Osteoblast (primary cell): ENCODE measurements around the gene PKP1. TPM values are rescaled to one million over a fixed set of nuclear protein-coding genes. Genes with fewer than 3 reads are reported as not detected.

Experiments
- DNase-seq: peaks from one replicate; pipeline ENCODE4 v3.0.0; 2011; ENCODE audit warnings: low spot score, mixed read lengths; ENCODE audit not compliant: insufficient read length; ENCODE audit errors: missing footprints
- H2AFZ ChIP-seq: 2 replicates; pipeline ENCODE4 v1.6.0; 2011; ENCODE audit warnings: mild to moderate bottlenecking, low read length
- H3K27ac ChIP-seq: 2 replicates; pipeline ENCODE4 v1.5.1; 2011; ENCODE audit warnings: mild to moderate bottlenecking, low read depth, low read length, moderate library complexity
- H3K27me3 ChIP-seq: 2 replicates; pipeline ENCODE4 v1.6.0; 2012; ENCODE audit warnings: mild to moderate bottlenecking, control low read depth, inconsistent platforms, low read length, moderate library complexity; ENCODE audit not compliant: insufficient read depth
- H3K36me3 ChIP-seq: 2 replicates; pipeline ENCODE4 v1.5.1; 2011; ENCODE audit warnings: mild to moderate bottlenecking, low read length, control low read depth, moderate library complexity; ENCODE audit not compliant: insufficient read depth
- H3K4me1 ChIP-seq: 2 replicates; pipeline ENCODE4 v1.5.1; 2011; ENCODE audit warnings: mild to moderate bottlenecking, low read length, control low read depth, moderate library complexity; ENCODE audit not compliant: insufficient read depth
- H3K4me2 ChIP-seq: 2 replicates; pipeline ENCODE4 v1.6.0; 2011; ENCODE audit warnings: mild to moderate bottlenecking, low read length; ENCODE audit not compliant: insufficient read depth
- H3K4me3 ChIP-seq: fragments of 200-600 bp; sonication (generic); 3 replicates; pipeline ENCODE4 v1.5.1; 2012; ENCODE audit warnings: mild to moderate bottlenecking, low read length, inconsistent platforms; ENCODE audit not compliant: insufficient read depth
- H3K79me2 ChIP-seq: 2 replicates; pipeline ENCODE4 v1.6.0; 2012; ENCODE audit warnings: mild to moderate bottlenecking, low read length, control low read depth, inconsistent platforms; ENCODE audit not compliant: insufficient read depth
- H3K9me3 ChIP-seq: 2 replicates; pipeline ENCODE4 v1.5.1; 2011; ENCODE audit warnings: low read depth, low read length, control low read depth
- H4K20me1 ChIP-seq: 2 replicates; pipeline ENCODE4 v1.6.0; 2012; ENCODE audit warnings: mild to moderate bottlenecking, low read length, control low read depth; ENCODE audit not compliant: insufficient read depth
- CTCF ChIP-seq: IDR thresholded peaks from 2 replicates; pipeline ENCODE4 v1.5.1; 2011; ENCODE audit warnings: mild to moderate bottlenecking, low read depth, low read length, moderate library complexity; ENCODE audit errors: extremely low read depth
- total RNA-seq: library from RNA; depleted of rRNA; stranded (reverse); fragments of >200 nt; gene quantifications from 2 replicates; pipeline ENCODE4 v1.2.3, GENCODE V29; 2012

The PKP1 gene
- total RNA-seq, 1 donor = under 0.01 TPM

GRCh38 chr1:201274616-201275252 lies 8.6 kb upstream of the PKP1 start:
- no peak for TF ChIP-seq CTCF
- H3K4me2 ChIP-seq = no peak overlapping the region
- no peak for DNase-seq

GRCh38 chr1:201275253-201275666 lies 8.0 kb upstream of the PKP1 start:
- Histone ChIP-seq H3K79me2 (no peaks in the 10 kb centered on the region), H3K27ac (peak overlapping the region; percentile 68), H3K36me3 (no peaks in the 10 kb centered on the region), H3K27me3 (no peaks in the 10 kb centered on the region), H3K4me2 (peak overlapping the region; percentile 34), H3K9me3 (no peaks in the 10 kb centered on the region), H2AFZ (no peak overlapping the region), H3K4me1 (peaks cover 16% of the 10 kb centered on the region), H3K4me3 (no peak overlapping the region), H4K20me1 (no peaks in the 10 kb centered on the region)
- no peak for TF ChIP-seq CTCF
- DNase-seq = peak; percentile 95

More at GRCh38 chr1:201274616-201275252, 8.6 kb upstream of the PKP1 start:
- no peaks in the 10 kb centered on the region for H3K36me3 ChIP-seq
- peaks cover 16% of the 10 kb centered on the region for H3K4me1 ChIP-seq
- peak overlapping the region; percentile 54 for H3K27ac ChIP-seq
- H3K79me2 ChIP-seq = no peaks in the 10 kb centered on the region
- H3K9me3 ChIP-seq = no peaks in the 10 kb centered on the region
- no peak overlapping the region for H3K4me3 ChIP-seq
- H2AFZ ChIP-seq = no peak overlapping the region
- H4K20me1 ChIP-seq = no peaks in the 10 kb centered on the region
- no peaks in the 10 kb centered on the region for H3K27me3 ChIP-seq

GRCh38 chr1:201276891-201277290 lies 6.4 kb upstream of the PKP1 start:
- no peaks in the 10 kb centered on the region for H3K9me3 ChIP-seq
- TF ChIP-seq CTCF = no peak

GRCh38 chr1:201277441-201277840 lies 5.9 kb upstream of the PKP1 start:
- no peak overlapping the region for H3K27ac ChIP-seq
- no peaks in the 10 kb centered on the region for H4K20me1 ChIP-seq
- H3K36me3 ChIP-seq = no peaks in the 10 kb centered on the region
- H3K4me1 ChIP-seq = peaks cover 16% of the 10 kb centered on the region
- TF ChIP-seq CTCF = no peak
- H3K27me3 ChIP-seq = no peaks in the 10 kb centered on the region
- no peak for DNase-seq
- H3K9me3 ChIP-seq = no peaks in the 10 kb centered on the region
- H2AFZ ChIP-seq = no peak overlapping the region
- no peaks in the 10 kb centered on the region for H3K79me2 ChIP-seq
- H3K4me3 ChIP-seq = no peak overlapping the region
- no peak overlapping the region for H3K4me2 ChIP-seq

More at GRCh38 chr1:201276891-201277290, 6.4 kb upstream of the PKP1 start:
- DNase-seq = no peak
- H4K20me1 ChIP-seq = no peaks in the 10 kb centered on the region
- H3K4me1 ChIP-seq = peaks cover 16% of the 10 kb centered on the region
- H3K4me3 ChIP-seq = no peak overlapping the region
- no peaks in the 10 kb centered on the region for H3K79me2 ChIP-seq
- no peak overlapping the region for H3K27ac ChIP-seq
- H3K36me3 ChIP-seq = no peaks in the 10 kb centered on the region
- H3K27me3 ChIP-seq = no peaks in the 10 kb centered on the region
- H2AFZ ChIP-seq = no peak overlapping the region
- H3K4me2 ChIP-seq = no peak overlapping the region
